ENCODE results near the gene TEAD2.
A peak's percentile ranks its signal among the peaks of the same experiment; 100 is the strongest.
"Not testable (repeated sequence)": the region's sequence is repeated elsewhere in the genome, so short reads cannot be mapped to it uniquely, and the experiment has no call there.

The TEAD2 gene

GRCh38 chr19:49383599-49383998 is 21.4 kb upstream of the TEAD2 start:
- no peak for DNase-seq

GRCh38 chr19:49382639-49383038 is 20.4 kb upstream of the TEAD2 start:
- no peak for DNase-seq

DNA sequence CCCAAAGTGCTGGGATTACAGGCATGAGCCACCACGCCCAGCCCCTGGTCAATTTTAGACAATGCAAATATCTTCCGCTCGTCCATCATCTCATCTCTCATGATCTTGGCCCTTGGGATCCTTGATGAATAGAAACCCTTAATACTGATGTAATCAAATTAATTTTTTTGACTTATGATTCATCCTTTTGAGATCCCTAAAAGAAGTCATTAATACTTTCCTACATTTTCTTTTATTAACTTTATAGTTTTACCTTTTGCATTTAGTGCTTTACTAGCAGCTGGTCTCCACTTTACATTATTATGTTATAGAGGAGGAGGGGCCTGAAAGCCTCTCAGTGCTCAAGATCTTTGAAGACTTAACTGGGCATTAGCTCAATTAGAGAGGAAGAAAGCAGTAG is 18.2 kb upstream of the TEAD2 start:
- no peak for DNase-seq

DNA sequence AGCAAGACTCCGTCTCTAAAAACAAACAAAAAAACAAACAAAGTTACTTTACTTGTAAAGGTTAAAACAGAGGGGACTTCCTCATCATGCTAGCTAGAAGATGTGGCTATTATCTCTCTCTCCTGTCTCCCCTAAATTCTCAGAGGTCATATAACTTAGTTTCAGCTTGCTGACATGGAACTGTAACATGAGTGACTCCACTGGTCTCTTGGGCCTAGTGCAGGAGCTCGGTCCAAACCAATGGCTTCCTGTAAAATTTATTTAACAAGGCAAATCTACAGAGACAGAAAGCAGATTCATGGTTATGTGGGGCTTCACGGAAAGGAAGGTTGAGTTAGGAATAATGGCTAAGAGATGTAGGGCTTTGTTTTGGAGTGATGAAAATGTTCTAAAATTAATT is 16.3 kb upstream of the TEAD2 start:
- no peak for DNase-seq

GRCh38 chr19:49374665-49375434 is 12.6 kb upstream of the TEAD2 start:
- DNase-seq = no peak

- DNase-seq = not testable (repeated sequence)
Observed at GRCh38 chr19:49373174-49373573, 11.0 kb upstream of the TEAD2 start.

DNA sequence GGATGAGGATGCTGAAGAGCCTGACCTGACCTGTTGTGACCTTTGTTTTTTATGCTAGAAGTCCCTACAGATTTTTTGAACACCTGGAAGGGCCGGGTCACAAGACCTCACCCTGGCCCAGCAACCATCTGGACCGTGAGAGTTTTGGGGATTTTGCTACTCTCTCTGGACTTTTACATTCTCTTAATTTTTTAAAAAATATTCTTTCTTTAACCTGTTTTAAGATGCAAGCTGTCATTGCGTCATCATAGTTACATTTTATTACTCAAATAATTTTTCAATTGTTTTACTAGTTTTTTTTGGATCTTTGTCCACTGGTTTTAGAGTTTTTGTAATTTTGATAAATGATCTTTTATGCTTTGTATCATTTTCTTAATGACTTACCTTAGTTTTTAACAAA is 9.0 kb upstream of the TEAD2 start:
- no peak for DNase-seq

GRCh38 chr19:49368711-49369358 is 6.6 kb upstream of the TEAD2 start:
- no peak for DNase-seq

- no peak for DNase-seq
Observed at GRCh38 chr19:49366110-49366509, 3.9 kb upstream of the TEAD2 start.

DNA sequence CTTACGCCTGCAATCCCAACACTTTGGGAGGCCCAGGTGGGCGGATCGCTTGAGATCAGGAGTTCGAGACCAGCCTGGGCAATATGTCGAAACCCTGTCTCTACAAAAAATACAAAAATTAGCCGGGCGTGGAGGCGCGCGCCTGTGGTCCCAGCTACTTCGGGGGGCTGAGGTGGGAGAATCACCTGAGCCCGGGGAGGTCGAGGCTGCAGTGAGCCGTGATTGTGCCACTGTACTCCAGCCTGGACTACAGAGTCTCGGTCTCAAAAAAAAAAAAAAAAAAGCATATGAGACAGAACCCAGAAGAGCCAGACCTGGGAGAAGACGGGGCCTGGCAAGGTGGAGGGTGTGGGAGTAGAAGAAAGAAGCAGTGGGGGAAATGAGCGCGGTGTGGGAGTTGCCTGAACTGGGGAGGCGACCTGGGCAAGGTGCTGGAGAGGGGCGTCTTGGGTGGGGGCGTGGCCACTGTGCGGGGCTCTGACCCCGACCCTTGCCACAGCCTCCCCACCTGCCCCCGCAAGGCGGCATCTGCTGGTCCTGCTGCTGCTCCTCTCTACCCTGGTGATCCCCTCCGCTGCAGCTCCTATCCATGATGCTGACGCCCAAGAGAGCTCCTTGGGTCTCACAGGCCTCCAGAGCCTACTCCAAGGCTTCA is 2.0 kb upstream of the TEAD2 start:
- no peak for DNase-seq

DNA sequence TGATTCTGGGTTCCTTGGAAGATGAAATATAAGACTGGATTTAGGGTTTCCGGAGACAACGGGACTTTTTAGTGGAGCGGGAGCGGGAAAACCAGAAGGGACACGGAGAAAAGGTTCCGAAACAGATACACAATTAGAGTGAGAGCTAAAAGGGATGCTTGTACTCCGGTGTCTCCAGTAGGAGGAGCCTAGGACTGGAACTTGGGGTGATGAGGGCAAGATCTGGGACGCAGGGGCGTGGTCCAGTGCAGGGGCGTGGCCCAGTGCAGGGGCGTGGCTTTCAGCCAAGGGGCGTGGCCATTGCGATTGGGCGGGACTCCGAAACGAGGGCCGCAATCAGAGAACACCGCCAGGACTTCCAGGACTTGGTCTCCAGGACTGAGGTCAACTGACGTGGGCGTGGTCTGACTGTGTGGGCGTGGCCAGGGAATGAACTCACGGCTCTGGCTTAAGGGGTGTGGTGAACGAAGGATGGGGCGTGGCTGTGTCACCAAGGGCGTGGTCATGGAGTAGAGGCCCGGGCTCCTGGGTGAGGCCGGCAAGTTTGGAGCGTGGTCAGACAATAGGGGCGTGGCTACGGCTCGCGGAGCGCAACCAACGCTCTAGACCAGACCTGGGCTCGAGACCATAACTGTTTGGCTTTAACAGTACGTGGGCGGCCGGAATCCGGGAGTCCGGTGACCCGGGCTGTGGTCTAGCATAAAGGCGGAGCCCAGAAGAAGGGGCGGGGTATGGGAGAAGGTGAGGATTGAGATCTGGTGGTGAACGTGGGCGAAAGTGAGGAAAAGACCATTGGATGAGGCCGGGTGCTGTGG is 1.3 kb upstream of the TEAD2 start, which contains the start of gene DKKL1:
DKKL1 (plus strand) TSS at position 610 of the 815 bp plus-strand sequence; CDS start at position 732, 122 bp downstream.
- peak; percentile 25 to 76 (median 47) for DNase-seq

DNA sequence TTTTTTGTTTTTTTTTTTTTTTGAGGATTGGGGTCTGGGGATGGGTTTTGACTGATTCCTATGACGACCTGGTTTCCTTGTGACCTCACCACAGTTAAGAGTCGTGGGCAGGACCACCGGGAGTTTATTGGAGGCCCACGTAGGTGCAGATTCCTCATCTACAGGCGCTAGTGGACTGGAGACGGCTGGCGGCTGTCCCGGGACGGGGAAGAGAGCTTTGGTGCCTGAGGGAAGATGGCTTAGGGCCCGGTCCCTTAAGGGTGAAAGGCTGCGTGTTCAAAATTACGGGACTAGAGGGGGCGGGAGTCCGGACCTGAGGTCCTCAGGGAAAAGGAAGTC is 682 bp upstream of the TEAD2 start:
- DNase-seq = no peak

GRCh38 chr19:49361438-49362047 is 673 bp downstream of the TEAD2 start:
- DNase-seq = no peak

DNA sequence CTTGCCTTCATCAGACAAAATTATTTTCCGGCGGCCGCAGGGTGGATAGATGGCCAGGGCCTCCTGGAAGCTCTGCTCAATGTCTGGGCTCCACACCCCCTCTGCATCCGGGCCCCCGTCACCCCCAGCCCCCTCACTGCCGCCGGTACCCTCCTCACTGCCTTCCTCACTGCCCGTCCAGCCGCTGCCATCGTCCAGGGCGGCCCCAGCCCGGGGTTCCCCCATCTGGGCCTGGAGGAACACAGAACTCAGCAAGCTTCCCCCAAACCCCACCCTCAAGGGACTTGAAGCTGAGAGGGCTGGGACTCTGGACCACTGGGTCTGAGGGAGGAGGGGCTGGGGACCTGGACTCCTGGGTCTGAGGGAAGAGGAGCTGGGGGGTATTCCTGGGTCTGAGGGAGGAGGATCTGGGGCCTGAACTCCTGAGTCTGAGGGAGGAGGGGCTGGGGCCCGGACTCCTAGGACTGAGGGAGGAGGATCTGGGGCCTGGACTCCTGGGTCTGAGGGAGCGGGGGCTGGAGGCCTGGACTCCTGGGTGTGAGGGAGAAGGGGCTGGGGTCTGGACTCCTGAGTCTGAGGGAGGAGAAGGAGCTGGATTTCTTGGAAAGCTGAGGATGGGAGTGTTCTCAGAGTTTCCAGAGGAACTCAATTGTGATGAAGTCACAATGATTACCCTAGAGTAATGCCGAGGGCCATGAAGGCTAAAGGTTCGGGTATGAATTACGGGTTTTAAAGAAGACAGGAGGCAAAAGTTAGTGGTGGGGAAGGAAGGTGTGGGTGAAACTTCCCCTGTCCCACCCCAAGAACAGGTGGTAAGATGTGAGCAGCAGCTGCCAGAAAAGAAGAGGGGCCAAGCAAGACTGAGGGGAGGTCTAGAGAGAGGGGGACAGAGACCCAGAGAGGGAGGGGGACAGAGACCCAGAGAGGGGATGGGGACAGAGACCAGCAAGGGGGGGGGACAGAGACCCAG is 2.1 kb downstream of the TEAD2 start:
- no peak for DNase-seq

GRCh38 chr19:49357186-49357585 is 5.0 kb downstream of the TEAD2 start:
- no peak for DNase-seq

DNA sequence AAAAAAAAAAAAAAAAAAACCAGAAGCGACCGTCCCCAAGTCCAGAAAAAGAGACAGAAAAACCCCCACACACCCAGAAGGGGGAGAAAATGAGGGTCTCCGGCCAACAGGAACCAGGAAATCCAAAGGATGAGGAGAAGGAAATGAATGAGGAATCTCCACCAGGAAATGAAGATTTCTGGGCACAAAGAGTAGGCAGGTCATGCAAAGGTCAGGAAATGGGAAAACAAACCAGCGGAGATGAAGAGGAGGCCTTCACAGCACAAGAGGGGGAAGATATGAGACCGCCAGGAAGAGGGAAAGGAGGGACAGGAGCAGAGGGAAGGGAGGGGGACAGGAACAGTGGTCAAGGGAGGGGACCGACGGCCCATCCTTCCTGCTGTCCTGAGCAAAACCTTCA is 5.8 kb downstream of the TEAD2 start:
- no peak for DNase-seq

- DNase-seq = no peak
Observed at GRCh38 chr19:49355909-49356353, 6.3 kb downstream of the TEAD2 start.

GRCh38 chr19:49349567-49349966 is 12.6 kb downstream of the TEAD2 start:
- DNase-seq = no peak

GRCh38 chr19:49348305-49349189 is 13.7 kb downstream of the TEAD2 start:
- no peak for DNase-seq

DNA sequence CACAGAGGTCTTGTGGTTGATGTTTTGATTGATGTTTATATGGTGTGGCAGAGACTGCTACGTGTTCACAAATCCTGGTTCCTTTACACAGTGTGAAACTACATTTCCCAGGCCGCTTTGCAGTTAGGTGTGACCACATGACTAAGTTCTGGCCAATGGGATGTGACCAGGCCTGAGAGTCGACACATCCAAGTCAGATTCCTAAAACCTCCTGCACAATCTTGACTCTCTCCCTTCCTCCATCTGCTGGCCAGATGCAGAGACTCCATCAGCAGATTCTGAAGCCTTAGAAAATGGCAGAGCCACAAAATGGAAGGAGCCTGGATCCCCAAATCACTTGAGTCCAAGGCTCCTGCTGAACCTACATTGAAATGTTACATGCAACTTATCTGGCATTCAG is 14.4 kb downstream of the TEAD2 start:
- DNase-seq = no peak
